D721Med (cell line): ENCODE data around the gene CSK.

Experiments
- DNase-seq: peaks from one replicate; pipeline ENCODE4 v3.0.0; 2011; ENCODE audit warnings: low spot score; ENCODE audit not compliant: insufficient read length
- FAIRE-seq: peaks from 2 replicates; lab custom pipeline; 2011; peaks lifted over from hg19 to GRCh38; lab: Jason Lieb, UNC
- TF ChIP-seq, protein P1 (sequence below): IDR thresholded peaks from 2 replicates; pipeline ENCODE4 v1.5.1; 2012; ENCODE audit warnings: mild to moderate bottlenecking, control low read depth; ENCODE audit not compliant: insufficient read depth; ENCODE audit errors: missing control alignments

The CSK gene

DNA sequence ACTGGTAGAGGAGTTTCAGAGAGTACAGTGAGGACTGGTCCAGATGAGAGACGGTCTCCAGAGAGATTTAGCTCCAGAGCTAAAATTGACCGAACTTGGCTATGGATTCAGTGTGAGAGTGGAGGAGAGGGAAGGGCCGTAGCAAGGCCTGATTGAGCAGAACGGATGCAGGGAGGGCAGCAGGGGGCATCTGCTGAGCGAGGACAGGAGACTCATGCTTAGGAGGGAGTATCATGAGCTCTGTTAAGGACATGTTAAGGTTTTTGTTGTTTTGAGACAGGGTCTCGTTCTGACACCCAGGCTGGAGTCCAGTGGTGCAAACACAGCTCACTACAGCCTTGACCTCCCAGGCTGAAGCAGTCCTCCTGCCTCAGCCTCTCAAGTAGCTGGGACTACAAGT, 23.1 kb downstream of the CSK start:
- DNase-seq (no peak), FAIRE-seq (no peak)
- TF ChIP-seq, protein P1, sequence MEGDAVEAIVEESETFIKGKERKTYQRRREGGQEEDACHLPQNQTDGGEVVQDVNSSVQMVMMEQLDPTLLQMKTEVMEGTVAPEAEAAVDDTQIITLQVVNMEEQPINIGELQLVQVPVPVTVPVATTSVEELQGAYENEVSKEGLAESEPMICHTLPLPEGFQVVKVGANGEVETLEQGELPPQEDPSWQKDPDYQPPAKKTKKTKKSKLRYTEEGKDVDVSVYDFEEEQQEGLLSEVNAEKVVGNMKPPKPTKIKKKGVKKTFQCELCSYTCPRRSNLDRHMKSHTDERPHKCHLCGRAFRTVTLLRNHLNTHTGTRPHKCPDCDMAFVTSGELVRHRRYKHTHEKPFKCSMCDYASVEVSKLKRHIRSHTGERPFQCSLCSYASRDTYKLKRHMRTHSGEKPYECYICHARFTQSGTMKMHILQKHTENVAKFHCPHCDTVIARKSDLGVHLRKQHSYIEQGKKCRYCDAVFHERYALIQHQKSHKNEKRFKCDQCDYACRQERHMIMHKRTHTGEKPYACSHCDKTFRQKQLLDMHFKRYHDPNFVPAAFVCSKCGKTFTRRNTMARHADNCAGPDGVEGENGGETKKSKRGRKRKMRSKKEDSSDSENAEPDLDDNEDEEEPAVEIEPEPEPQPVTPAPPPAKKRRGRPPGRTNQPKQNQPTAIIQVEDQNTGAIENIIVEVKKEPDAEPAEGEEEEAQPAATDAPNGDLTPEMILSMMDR = no peak

DNA sequence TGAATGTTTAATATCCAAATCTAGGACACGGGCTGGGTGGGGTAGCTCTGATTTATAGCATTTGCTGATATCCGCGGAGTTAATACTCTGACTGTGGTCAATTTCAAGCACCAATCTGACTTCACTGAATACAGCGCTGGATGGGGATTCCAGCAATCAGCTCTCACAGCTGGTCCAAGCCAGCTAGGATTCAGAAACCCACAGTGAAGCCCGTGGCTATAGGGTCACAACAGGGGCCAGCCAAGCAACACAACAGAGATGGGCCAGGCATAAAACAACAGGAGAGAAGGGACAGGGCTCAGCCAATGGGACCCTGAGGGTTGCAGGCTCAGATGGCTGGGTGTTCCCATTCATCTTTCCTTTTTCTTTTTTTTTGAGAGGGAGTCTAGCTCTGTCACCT, 25.4 kb downstream of the CSK start:
- DNase-seq (no peak), FAIRE-seq (no peak)
- TF ChIP-seq, protein P1 = no peak

DNA sequence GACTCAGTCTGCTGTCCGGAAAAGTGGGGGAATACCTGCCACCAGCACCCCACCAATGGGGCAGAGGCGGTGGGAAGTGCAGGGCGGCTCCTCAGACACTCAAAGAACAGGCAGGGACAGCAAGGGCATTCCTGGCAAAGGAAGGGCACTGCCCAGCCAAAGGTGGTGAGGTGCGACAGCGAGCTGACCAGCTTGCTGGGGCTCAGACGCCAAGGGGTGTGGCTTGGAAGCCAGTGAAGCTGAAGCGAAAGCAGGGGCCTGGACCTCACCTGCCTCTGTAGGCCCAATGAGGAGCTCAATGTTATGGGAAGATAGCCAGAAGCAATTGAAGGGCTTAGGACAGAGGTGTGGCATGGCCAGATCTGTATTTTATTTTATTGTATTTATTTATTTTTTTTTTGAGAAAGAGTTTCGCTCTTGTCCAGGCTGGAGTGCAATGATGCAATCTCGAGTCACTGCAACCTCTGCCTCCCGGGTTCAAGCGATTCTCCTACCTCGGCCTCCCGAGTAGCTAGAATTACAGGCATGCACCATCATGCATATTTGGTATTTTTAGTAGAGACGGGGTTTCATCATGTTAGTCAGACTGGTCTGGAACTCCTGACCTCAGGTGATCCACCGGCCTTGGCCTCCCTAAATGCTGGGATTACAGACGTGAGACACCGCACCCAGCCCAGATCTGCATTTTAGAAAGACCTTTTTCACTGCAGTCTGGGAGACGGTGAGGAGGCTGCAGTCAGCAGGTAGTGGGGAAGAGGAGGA, 26.4 kb downstream of the CSK start:
- FAIRE-seq (no peak), DNase-seq (no peak)
- TF ChIP-seq, protein P1 = no peak

DNA sequence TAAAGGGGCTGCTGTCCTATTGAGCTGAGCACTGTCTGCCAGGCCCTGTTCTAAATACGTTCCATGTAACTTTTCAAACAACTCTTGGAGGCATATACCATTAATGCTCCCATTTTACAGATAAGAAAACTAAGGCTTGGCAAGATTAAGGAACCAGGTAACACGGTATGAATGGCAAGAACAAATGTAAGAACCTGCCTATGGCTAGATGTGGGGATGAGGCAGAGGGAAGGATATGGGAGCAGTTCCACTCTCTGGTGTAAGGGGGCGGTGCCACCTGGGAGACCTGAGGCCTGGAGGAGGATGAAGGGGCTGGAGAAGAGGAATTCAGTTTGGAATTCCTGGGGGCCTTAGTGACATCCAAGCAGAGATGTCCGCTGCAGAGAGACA, 27.0 kb downstream of the CSK start:
- TF ChIP-seq, protein P1 = peak; percentile 11

DNA sequence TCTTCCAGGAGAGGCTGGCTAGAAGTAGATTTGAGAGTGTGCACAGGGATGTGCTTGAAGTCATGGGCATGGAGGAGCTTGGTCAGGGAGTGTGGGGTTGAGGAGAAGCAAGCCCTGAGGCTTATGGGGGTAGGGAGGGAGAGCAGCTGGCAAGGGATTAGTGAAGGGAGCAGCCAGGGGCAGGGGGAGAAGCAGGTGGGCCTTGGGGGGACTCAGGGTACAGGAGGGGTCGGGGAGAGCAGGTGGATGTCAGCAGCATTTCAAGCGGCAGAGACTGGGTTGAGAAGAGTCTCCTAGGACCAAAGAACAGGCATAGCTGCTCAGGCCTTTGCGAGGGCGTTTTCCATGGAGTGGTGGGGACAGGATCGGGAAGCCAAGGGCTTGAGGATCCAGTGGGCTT, 27.4 kb downstream of the CSK start:
- FAIRE-seq (no peak), DNase-seq (no peak)
- TF ChIP-seq, protein P1 = no peak

More for the DNA sequence above, 27.0 kb downstream of the CSK start:
- FAIRE-seq (no peak), DNase-seq (no peak)

DNA sequence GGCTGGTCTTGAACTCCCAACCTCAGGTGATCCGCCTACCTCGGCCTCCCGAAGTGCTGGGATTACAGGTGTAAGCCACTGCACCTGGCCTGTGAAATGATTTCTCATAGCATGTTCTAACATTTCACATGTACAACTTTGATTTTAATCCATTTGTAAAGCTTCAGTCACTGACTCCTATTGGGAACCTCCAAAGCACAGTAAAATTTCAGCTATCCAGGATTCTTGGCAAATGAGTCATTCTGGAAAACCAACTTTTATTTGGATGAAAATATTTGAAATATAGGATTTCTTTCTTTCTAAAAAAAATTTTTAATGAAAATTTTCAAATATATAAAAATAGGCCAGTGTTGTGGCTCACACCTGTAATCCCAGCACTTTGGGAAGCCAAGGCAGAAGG, 28.1 kb downstream of the CSK start:
- TF ChIP-seq, protein P1 = no peak
- DNase-seq (no peak), FAIRE-seq (no peak)

DNA sequence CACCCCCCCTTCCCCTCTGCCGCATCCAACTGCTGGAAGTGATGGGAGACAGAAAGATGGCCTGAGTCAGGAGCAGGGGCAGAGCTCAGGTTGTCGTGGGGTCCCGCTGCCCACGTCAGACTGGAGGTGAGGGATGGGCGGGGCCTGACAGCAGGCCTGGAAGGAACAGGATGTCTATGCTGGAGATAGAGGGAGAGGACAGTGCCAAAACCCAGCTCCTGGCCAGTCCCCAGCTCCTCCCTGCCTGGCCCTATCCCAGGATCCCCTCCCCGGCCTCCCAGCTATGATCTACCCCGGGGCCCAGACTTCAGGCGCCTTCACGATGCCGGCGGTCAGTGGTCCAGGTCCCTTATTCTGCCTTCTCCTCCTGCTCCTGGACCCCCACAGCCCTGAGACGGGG, 30.7 kb downstream of the CSK start, which contains the start of gene LMAN1L:
Gene LMAN1L, plus strand, starts transcription at position 303 of the 400 bp plus-strand sequence. Its CDS starts 20 bp downstream, at position 323.
- TF ChIP-seq, protein P1 = no peak
- DNase-seq (no peak), FAIRE-seq (no peak)
